ENCODE data around the gene COMTD1.

- TF ChIP-seq, protein P1, sequence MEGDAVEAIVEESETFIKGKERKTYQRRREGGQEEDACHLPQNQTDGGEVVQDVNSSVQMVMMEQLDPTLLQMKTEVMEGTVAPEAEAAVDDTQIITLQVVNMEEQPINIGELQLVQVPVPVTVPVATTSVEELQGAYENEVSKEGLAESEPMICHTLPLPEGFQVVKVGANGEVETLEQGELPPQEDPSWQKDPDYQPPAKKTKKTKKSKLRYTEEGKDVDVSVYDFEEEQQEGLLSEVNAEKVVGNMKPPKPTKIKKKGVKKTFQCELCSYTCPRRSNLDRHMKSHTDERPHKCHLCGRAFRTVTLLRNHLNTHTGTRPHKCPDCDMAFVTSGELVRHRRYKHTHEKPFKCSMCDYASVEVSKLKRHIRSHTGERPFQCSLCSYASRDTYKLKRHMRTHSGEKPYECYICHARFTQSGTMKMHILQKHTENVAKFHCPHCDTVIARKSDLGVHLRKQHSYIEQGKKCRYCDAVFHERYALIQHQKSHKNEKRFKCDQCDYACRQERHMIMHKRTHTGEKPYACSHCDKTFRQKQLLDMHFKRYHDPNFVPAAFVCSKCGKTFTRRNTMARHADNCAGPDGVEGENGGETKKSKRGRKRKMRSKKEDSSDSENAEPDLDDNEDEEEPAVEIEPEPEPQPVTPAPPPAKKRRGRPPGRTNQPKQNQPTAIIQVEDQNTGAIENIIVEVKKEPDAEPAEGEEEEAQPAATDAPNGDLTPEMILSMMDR (IDR thresholded peaks at IDR 0.05; ENCODE audit: low read length): no peak
- no peak for TF ChIP-seq EZH2 (IDR thresholded peaks at IDR 0.05; ENCODE audit: borderline replicate concordance, low read length)
Observed at GRCh38 chr10:75186310-75186709, 49.4 kb downstream of the COMTD1 start.
